ENCODE measurements around the gene ZNF205.
"Not testable (repeated sequence)": the region's sequence is repeated elsewhere in the genome, so short reads cannot be mapped to it uniquely, and the experiment has no call there.

Gene ZNF205

DNA sequence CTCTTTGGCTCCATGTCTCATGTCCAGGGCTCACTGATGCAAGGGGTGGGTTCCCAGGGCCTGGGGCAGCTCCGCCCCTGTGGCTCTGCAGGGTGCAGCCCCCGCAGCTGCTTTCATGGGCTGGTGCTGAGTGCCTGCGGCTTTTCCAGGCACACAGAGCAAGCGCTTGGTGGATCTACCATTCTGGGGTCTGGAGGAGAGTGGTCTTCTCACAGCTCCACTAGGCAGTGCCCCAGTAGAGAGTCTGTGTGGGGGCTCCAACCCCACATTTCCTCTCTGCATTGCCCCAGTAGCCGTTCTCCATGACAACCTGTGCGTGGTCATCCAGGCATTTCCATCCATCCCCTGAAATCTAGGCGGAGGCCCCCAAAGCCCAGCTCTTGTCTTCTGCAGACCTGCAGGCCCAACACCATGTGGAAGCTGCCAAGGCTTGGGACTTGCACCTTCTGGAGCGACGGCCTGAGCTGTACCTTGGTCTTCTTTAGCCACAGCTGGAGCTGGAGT, 41.7 kb upstream of the ZNF205 start:
- TF ChIP-seq, protein P1, sequence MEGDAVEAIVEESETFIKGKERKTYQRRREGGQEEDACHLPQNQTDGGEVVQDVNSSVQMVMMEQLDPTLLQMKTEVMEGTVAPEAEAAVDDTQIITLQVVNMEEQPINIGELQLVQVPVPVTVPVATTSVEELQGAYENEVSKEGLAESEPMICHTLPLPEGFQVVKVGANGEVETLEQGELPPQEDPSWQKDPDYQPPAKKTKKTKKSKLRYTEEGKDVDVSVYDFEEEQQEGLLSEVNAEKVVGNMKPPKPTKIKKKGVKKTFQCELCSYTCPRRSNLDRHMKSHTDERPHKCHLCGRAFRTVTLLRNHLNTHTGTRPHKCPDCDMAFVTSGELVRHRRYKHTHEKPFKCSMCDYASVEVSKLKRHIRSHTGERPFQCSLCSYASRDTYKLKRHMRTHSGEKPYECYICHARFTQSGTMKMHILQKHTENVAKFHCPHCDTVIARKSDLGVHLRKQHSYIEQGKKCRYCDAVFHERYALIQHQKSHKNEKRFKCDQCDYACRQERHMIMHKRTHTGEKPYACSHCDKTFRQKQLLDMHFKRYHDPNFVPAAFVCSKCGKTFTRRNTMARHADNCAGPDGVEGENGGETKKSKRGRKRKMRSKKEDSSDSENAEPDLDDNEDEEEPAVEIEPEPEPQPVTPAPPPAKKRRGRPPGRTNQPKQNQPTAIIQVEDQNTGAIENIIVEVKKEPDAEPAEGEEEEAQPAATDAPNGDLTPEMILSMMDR (conservative IDR thresholded peaks at IDR 0.05), result no peak
- H3K27ac ChIP-seq, result no peak overlapping the region

DNA sequence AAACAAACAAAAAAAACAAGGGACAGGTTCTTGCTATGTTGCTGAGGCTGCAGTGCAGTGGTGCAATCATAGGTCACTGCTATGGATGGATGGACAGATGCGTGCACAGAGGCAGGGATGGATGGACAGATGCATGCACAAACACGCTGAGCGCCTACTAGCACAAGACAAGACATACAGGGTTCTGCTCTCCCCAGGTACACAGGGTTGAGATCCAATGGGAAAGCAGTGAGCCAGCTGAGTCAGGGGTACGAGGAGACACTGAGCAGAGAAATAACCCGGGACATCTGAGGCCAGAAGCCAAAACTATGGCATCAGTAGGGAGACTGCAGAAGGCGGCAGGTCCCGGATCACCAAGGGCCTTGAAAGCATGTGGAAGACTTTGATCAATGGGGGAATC, 40.7 kb upstream of the ZNF205 start:
- no peak overlapping the region for H3K27ac ChIP-seq
- TF ChIP-seq, protein P1 (conservative IDR thresholded peaks at IDR 0.05), result no peak

DNA sequence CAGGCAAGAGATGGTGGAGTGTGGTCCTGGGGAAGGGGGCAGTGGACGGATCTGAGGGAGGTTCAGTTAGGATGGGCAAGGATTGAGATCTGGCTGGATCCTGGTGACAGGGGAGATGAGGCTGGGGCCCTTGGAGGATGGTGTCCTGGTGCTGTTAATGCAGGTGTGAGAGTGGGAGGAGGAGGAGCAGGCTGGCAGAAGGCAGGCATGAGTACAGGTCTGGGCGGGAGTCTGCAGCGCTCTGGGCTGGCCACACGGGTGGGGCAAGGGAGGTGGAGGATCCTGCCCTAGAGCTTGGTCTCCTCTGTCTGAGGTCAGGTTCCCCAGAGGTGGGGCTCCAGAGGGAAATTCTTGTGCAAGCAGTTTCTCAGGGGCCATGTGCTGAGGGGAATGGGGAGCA, 40.2 kb upstream of the ZNF205 start:
- not testable (repeated sequence) for H3K27ac ChIP-seq

DNA sequence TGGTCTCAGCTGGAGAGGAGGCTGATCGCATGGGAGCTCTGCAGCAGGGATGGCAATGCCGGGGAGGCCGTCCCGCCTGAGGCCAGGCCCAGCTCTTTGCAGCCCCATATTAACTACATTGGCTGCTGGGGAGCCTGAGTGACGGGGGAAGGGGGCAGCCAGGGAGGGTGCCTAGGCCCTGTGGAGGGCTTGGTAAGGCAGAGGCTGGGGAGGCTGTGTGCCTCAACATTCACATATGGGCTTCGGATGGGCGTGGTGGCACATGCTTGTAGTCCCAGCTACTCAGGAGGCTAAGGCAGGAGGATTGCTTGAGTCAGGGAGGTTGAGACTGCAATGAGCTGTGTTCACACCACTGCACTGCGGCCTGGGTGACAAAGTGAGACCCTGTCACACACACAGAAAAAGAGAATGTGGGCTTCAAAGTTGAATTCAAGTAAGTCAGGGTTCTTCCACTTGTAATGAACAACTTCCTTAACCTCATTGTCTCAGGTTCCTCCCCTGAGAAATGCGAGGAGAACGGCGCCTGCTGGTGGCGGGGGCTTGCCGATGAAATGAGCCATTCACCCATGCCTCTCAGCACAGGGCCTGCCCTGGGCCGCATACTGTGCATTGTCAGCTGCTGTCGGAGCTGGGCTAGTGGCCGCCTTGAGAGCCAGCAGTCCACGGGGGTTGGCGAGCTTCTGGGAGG, 39.7 kb upstream of the ZNF205 start:
- H3K27ac ChIP-seq, result not testable (repeated sequence)

DNA sequence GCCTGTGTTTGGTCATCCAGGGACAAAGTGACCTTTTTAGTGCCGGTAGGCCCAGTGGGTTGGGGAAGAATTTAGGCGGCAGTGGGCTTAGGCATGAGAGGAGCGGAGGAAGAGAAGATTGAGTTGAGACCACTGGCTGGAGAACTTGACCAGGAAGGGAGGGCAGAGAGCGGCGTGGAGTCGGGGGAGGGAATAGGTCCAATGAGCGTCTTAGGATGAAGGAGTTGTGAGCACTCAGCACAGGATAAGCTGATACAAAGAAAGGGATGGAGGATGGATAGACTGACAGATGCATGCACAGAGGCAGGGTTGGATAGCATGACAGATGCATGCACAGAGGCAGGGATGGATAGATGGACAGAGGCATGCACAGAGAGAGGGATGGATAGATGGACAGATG, 38.9 kb upstream of the ZNF205 start:
- TF ChIP-seq, protein P1 (conservative IDR thresholded peaks at IDR 0.05), result no peak
- no peak overlapping the region for H3K27ac ChIP-seq

DNA sequence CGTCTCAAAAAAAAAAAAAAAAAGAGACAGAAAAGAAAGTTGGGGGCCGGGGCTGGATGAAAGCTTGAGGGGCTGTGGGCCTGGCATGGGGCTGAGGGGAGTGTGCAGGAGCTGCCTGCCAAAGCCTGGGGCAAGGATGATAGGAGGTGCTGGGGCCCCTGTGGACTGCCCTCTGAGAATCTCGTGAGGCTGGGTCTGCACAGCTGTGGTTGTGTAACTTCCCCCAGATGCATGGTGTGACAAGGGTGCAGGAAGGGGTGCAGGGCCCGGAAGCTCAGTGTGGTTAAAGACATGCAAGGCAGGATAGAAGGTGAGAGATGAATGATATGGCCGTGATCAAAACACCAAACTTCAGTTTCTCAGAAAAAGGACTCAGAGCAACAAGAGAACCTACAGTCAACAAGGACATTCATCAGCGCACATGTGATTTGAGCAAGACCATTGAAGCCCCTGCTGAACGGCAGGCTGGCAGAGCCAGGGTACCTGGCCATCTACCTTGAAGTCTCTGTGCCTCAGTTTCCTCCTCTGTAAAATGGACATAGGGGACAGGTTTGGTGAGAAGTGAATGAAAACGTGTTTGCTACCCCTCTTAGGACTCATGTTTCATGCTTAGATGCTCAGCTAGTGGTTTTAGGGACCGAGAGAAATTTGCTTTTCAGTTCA, 37.4 kb upstream of the ZNF205 start:
- H3K27ac ChIP-seq, result no peak overlapping the region
- TF ChIP-seq, protein P1 (conservative IDR thresholded peaks at IDR 0.05), result no peak

DNA sequence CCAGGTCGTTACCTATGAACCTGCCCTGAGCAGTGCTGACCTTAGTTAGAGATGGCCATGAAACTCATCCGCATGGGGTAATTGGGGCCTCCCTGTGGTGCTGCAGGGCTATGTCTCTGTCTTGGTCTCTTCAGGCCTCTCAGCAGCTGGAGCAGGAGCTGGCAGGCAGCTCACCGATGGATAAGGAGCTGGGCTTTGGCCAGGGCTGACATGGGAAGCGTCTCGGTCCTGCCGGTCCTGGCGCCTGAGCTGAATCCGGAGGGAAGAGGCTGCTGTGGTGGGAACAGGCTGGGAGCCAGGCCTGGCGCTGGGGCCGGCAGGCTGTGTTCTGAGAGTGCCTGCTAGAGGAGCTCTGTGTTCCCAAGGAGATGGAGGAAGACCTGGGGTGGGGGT, 36.9 kb upstream of the ZNF205 start:
- H3K27ac ChIP-seq, result no peak overlapping the region
- TF ChIP-seq, protein P1 (conservative IDR thresholded peaks at IDR 0.05), result no peak

DNA sequence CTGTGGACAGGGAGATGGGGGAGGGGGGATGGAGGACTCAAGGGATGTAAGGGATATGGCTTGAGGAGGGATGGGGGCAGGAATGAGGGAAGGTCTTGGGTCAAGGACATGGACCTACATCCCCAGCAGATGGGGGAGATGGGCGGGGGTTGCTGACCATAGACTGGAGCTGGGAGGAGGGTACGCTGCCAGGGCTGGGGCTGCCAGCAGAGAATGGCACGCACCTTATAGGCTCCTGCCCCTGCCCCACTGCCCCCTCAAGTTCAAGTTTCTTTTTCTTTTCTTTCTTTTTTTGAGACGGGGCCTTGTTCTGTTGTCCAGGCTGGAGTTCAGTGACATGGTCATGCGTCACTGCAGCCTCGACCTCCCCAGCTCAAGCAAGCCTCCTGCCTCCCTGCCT, 36.4 kb upstream of the ZNF205 start:
- H3K27ac ChIP-seq, result not testable (repeated sequence)

DNA sequence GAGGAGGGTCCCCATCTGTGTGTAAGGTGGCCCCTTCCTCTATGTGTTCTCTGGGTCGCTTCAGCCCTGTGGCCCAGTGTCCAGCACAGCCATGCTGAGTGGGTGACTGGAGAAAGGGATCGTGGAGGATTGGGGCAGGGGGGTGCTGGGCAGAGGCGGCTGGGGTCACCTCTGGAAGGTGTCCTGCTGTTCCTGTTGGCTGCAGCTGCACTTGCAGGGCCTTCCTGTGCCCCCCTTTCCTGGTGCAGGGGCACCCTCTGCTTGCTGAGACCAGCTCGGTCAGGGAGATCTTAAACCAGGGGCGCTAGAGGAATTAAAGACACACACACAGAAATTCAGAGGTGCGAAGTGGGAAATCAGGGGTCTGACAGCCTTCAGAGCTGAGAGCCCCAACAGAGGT, 35.8 kb upstream of the ZNF205 start:
- H3K27ac ChIP-seq, result no peak overlapping the region

More for the DNA sequence above, 35.8 kb upstream of the ZNF205 start:
- TF ChIP-seq, protein P1 (conservative IDR thresholded peaks at IDR 0.05), result no peak
